ENCODE results near the gene RTN4RL1.

RTN4RL1 gene

DNA sequence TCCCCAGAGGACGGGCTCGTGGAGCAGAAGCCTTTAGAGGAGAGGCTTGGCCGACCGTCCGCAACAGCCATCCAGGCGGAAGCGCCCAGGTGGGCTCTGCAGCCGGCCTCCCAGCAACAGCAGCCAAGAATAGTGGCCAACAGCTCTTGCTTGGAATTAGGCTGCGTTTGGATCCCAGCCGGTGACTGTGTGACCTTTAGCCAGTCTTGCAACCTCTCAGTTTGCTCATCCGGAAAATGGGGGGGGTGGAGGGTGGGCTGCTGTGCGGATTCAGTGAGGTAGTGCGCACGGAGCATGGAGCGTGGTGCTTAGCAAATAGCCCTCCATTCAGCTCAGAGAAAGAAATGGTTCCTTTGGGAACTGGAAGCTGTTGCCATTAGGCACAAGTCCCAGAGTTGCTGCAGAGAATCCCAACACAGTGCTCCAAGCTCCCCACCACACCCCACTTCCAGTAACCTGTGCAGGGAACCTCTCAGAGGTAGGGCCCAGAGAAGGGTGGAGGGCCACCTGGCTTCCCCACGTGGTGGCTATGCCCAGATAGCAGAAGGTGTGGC, 46.7 kb downstream of the RTN4RL1 start:
- Histone ChIP-seq H3K27me3 (ENCODE audit: control insufficient read depth, insufficient read depth, low read length) (peaks cover 7% of the 10 kb centered on the region), H3K9ac (ENCODE audit: low read length) (no peak overlapping the region), H3K4me1 (ENCODE audit: control insufficient read depth, insufficient read depth, low read length) (no peaks in the 10 kb centered on the region), H3K36me3 (ENCODE audit: control insufficient read depth, insufficient read depth, low read length) (no peaks in the 10 kb centered on the region), H3K4me3 (ENCODE audit: low read length) (no peak overlapping the region), H3K27ac (ENCODE audit: low read depth, low read length) (no peak overlapping the region)

DNA sequence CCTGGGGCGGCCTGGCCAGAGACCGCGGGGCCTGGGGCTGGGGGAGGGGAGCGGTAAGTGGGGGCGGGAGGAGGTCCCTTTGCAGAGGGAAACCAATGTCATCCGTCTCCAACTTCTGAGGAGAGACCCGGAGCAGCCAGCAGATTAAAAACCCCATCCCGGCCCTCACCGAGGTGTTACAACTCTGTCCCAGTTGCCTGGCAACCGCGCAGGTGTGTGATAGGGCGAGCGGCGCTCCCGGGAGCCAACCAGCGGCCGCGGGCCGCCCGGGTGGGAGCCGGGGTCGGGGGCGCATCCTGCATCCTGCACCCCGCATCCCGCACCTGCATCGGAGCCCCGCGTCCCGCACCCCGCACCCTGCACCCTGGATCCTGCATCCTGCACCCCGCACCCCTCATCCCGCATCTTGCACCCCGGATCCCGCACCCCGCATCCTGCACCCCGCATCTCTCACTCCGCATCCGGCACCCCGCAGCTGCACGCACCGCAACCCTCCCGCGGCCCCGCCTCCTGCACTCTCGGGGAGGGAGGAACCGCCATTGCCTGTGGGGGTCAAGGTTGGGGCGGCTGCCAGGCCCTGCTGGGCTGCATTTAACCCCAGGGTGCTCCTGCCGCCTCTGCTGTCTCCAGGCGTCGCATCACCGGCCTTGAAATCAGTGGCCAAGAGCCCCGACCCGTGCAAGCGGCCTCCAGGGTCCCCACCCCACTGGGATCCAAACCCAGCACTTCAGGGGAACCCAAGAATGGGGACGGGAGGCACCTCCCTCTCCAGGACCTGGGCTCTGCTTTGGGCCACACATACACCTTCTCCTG, 47.3 kb downstream of the RTN4RL1 start:
- no peaks in the 10 kb centered on the region for H3K36me3 ChIP-seq (ENCODE audit: control insufficient read depth, insufficient read depth, low read length)
- no peak overlapping the region for H3K9ac ChIP-seq (ENCODE audit: low read length)
- peaks cover 7% of the 10 kb centered on the region for H3K27me3 ChIP-seq (ENCODE audit: control insufficient read depth, insufficient read depth, low read length)
- no peak overlapping the region for H3K27ac ChIP-seq (ENCODE audit: low read depth, low read length)
- no peaks in the 10 kb centered on the region for H3K4me1 ChIP-seq (ENCODE audit: control insufficient read depth, insufficient read depth, low read length)
- H3K4me3 ChIP-seq (ENCODE audit: low read length): no peak overlapping the region

DNA sequence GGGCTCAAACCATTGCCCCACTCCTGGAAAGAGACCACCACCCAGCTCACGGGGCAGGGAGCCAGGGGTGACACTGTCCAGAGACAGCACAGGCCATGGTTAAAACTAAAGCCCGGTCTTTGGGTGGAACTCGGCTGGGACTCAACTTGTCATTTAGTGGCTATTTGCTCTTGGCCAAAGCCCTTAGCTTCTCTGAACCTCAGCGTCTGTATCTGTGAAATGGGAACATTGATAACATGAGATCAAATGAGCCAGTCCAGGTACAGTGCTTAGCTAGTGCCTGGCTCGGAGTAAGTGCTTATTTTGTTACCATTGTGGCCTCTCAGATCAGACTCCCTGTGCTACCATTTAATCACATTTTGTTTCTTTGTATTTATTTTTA, 48.5 kb downstream of the RTN4RL1 start:
- Histone ChIP-seq H3K27me3 (ENCODE audit: control insufficient read depth, insufficient read depth, low read length) (peaks cover 7% of the 10 kb centered on the region), H3K4me3 (ENCODE audit: low read length) (no peak overlapping the region), H3K9ac (ENCODE audit: low read length) (no peak overlapping the region), H3K4me1 (ENCODE audit: control insufficient read depth, insufficient read depth, low read length) (no peaks in the 10 kb centered on the region), H3K36me3 (ENCODE audit: control insufficient read depth, insufficient read depth, low read length) (no peaks in the 10 kb centered on the region), H3K27ac (ENCODE audit: low read depth, low read length) (no peak overlapping the region)

DNA sequence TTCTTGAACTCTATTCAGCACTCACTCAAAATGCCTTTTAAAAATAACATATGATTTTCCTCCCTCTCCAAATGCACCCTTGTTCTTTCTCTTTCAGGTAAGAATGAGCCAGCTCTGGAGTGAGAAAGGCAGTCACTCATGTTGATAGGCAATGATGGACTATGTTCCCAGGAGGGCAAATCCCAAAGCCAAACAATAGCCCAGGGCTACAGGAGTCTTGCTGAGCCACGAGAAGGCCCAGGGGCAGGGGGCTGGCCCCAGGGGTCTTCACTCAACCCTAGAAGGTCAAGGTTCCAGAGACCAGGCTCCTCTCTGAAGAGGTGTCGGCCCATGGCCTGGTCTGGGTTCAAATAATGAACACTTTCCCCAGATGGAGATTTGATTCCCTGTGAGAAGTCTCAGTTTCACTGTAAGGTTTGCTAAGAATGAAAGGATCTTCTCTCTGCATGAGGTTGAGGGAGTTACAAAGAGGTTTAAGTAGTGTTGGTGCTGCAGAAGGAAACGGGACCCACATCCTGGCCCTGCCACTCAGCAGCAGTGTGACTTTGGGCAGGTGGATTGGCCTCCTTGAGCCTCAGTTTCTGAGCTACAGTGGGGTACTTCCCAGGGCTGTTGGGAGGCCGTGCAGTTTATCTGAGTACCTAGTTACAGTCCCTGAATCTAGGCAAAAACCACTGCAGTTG, 49.0 kb downstream of the RTN4RL1 start:
- H3K9ac ChIP-seq (ENCODE audit: low read length): no peak overlapping the region
- H3K36me3 ChIP-seq (ENCODE audit: control insufficient read depth, insufficient read depth, low read length): no peaks in the 10 kb centered on the region
- peaks cover 7% of the 10 kb centered on the region for H3K27me3 ChIP-seq (ENCODE audit: control insufficient read depth, insufficient read depth, low read length)
- H3K4me3 ChIP-seq (ENCODE audit: low read length): no peak overlapping the region
- H3K4me1 ChIP-seq (ENCODE audit: control insufficient read depth, insufficient read depth, low read length): no peaks in the 10 kb centered on the region
- no peak overlapping the region for H3K27ac ChIP-seq (ENCODE audit: low read depth, low read length)

DNA sequence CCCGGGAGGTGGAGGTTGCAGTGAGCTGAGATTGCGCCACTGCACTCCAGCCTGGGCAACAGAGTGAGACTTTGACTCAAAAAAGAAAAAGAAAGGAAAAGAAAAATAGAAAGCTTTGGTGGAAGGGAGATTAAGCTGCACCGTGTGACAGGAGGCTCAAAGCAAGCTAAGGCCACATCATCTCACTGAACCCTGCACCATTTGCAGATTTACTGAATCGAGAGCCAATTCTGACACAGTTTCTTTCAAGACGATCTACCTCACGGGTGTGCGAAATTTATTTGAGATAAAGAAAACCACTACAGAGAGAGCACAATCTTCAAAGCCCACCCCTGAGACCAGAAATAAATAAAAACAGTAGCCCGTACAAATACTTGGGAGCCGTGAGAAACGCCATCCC, 49.6 kb downstream of the RTN4RL1 start:
- Histone ChIP-seq H3K27ac (ENCODE audit: low read depth, low read length) (no peak overlapping the region), H3K4me1 (ENCODE audit: control insufficient read depth, insufficient read depth, low read length) (no peaks in the 10 kb centered on the region), H3K27me3 (ENCODE audit: control insufficient read depth, insufficient read depth, low read length) (peaks cover 7% of the 10 kb centered on the region), H3K4me3 (ENCODE audit: low read length) (no peak overlapping the region), H3K9ac (ENCODE audit: low read length) (no peak overlapping the region), H3K36me3 (ENCODE audit: control insufficient read depth, insufficient read depth, low read length) (no peaks in the 10 kb centered on the region)

DNA sequence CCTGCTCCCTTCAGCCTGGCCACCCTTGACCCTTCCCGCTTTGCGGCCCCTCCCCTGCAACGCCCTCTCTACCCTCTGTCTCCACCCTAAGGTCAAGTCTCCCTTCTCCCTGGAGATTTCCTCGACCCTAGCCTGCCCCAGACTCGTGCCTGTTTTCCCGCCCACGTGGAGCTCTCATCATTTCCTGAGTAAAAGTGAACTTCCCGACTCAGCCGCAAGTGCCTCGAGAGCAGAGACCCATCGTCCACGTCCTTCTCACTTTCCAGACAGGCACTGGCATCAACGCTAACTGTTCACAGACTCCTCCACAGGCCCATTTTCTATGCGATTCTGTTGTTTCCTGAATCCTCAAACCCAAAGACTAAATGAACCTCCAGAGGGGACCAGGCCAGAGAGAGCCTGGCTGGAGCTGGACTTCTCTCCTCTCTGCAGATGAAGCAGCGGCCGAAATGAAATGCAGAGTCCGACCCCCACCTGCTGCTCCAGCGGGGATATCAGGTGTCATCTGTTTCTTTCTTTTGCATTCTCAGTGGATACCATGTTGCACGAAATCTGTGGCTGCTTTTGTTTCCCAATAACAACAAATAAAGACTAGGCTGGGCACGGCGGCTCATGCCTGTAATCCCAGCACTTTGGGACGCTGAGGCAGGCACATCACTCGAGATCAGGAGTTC, 52.5 kb downstream of the RTN4RL1 start:
- Histone ChIP-seq H3K9ac (ENCODE audit: low read length) (no peak overlapping the region), H3K4me1 (ENCODE audit: control insufficient read depth, insufficient read depth, low read length) (no peaks in the 10 kb centered on the region), H3K27ac (ENCODE audit: low read depth, low read length) (no peak overlapping the region), H3K4me3 (ENCODE audit: low read length) (no peak overlapping the region), H3K27me3 (ENCODE audit: control insufficient read depth, insufficient read depth, low read length) (peaks cover 7% of the 10 kb centered on the region), H3K36me3 (ENCODE audit: control insufficient read depth, insufficient read depth, low read length) (no peaks in the 10 kb centered on the region)

DNA sequence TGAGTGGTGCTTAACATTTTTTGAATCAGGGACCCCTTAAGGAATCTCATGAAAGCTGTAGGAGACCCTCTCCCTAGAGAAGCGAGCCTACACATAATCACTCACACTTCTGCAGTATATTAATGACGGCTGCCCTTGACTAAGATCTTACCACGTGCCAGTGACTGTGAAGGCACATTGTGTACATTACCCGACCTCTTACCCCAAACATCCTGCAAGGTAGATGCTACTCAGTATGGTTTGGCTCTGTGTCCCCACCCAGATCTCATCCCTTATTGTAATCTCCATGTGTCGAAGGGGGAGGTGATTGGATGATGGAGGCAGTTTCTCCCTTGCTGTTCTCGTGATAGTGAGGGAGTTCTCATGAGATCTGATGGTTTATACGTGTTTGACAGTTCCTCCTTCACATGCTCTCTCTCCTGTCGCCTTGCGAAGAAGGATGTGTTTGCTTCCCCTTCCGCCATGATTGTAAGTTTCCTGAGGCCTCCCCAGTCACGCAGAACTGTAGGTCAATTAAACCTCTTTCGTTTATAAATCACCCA, 54.2 kb downstream of the RTN4RL1 start:
- H3K4me1 ChIP-seq (ENCODE audit: control insufficient read depth, insufficient read depth, low read length): no peaks in the 10 kb centered on the region
- no peak overlapping the region for H3K9ac ChIP-seq (ENCODE audit: low read length)
- no peaks in the 10 kb centered on the region for H3K36me3 ChIP-seq (ENCODE audit: control insufficient read depth, insufficient read depth, low read length)
- no peaks in the 10 kb centered on the region for H3K27me3 ChIP-seq (ENCODE audit: control insufficient read depth, insufficient read depth, low read length)
- no peak overlapping the region for H3K27ac ChIP-seq (ENCODE audit: low read depth, low read length)
- H3K4me3 ChIP-seq (ENCODE audit: low read length): no peak overlapping the region

DNA sequence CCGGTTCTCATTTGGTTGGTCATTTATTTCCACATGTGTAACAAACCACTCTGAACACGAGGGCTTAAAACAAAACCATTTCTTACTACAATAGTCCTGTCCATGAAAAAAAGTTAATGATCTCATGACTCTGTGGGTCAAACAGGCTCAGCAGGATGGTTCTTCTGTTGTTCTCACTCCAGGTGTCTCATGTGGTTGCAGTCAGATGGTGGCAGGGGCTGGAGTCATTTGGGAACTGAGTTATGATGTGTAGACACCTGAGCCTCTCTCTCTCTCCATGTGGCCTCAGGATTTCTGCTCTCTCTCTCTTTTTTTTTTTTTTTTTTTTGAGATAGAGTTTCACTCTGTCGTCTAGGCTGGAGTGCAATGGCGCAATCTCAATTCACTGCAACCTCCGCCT, 55.4 kb downstream of the RTN4RL1 start:
- Histone ChIP-seq H3K4me3 (ENCODE audit: low read length) (no peak overlapping the region), H3K27me3 (ENCODE audit: control insufficient read depth, insufficient read depth, low read length) (no peaks in the 10 kb centered on the region), H3K4me1 (ENCODE audit: control insufficient read depth, insufficient read depth, low read length) (no peaks in the 10 kb centered on the region), H3K27ac (ENCODE audit: low read depth, low read length) (no peak overlapping the region), H3K9ac (ENCODE audit: low read length) (no peak overlapping the region), H3K36me3 (ENCODE audit: control insufficient read depth, insufficient read depth, low read length) (no peaks in the 10 kb centered on the region)

DNA sequence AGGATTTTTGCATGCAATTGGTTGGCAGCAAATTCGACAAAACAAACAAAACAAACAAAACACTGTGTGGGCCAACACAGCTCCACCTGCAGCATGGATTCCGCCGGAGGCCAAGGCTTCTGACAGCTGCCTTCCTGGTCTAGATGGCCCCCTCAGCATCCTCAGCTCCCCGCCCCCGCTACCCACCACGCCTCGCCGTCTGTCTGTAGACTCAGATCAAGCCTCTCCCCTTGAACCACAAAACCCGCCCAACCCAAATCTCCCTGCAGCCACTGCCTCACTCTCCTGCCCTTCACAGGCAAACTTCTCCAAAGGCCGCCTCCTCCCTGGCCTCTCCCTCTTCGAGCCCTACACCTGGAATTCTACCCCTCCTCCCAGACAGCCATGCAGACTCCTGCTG, 57.9 kb downstream of the RTN4RL1 start:
- Histone ChIP-seq H3K4me3 (ENCODE audit: low read length) (no peak overlapping the region), H3K36me3 (ENCODE audit: control insufficient read depth, insufficient read depth, low read length) (no peaks in the 10 kb centered on the region), H3K9ac (ENCODE audit: low read length) (no peak overlapping the region), H3K27ac (ENCODE audit: low read depth, low read length) (no peak overlapping the region), H3K4me1 (ENCODE audit: control insufficient read depth, insufficient read depth, low read length) (no peaks in the 10 kb centered on the region), H3K27me3 (ENCODE audit: control insufficient read depth, insufficient read depth, low read length) (no peaks in the 10 kb centered on the region)

DNA sequence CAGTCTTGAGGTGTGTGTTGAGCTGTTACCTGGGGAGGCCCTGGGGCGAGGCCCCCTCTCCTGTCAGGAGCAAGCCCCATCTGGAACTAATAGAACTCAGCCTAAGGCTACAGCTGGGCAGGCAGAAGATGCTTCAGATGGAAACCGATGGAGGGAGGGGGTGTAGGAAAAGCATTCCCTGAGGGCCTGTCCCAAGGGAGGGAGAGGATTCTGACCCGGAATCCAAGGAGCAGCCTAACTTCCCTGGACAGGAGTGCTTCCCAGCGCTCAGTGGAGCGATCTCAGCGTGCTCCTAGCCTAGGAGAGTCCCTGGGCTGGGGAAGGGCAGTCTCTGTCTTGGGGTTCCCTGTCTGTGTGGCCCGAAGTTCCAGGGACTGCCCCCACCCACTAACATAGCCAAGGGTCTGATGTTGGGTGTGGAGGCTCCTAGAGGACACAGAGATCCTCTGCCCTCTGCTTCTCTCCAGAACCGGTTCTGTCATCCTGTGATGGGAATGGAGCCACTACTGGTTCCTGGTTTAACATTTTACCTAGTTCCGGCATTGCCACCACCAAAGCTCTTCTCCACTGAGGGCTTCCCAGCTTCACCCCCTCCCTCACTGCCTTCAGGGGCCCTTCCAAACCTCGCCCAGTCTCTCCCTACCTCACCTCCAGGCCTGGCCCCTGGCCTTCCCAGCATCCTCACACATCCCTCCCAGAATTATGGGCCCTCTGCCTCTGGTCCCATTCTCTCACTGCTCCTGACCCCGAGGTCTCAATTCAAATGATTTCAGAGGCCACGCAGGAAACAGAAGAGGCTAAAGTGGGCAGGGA, 58.7 kb downstream of the RTN4RL1 start:
- Histone ChIP-seq H3K36me3 (ENCODE audit: control insufficient read depth, insufficient read depth, low read length) (no peaks in the 10 kb centered on the region), H3K4me1 (ENCODE audit: control insufficient read depth, insufficient read depth, low read length) (no peaks in the 10 kb centered on the region), H3K4me3 (ENCODE audit: low read length) (no peak overlapping the region), H3K27ac (ENCODE audit: low read depth, low read length) (no peak overlapping the region), H3K9ac (ENCODE audit: low read length) (no peak overlapping the region), H3K27me3 (ENCODE audit: control insufficient read depth, insufficient read depth, low read length) (no peaks in the 10 kb centered on the region)

DNA sequence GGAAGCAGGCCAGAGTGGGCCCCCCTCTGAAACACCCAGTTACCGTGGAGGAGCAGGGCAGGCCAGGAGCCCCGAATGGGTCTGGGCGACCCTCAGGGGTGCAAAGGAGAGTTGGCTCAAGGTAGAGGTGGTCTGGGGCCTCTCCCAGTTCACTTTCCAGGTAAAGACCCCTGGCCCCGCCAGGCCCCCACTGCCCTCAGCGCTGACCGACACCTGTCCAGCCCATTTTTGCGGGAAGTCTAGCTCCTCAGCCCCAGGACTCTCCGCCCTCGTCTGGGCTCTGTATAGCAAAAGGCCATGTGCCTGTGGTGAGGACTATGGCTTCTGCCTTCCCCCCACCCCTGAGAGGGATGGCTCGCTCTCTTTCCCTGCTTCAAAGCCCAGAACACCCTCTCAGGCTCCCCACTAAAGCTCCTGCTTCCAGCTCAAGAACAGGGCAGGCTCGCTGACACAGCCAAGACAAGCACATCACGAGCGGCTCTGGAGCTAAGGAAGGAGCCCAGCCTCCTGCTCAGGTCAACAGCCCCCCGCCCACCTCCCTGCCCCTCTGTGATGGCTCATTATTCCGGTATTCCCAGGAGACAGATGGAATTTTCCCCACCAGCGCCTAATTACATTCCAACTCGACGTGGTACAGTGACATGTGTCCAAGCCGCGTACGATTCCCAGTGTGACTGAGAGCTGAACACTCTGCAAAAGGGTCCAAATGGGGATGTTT, 59.4 kb downstream of the RTN4RL1 start:
- Histone ChIP-seq H3K27ac (ENCODE audit: low read depth, low read length) (no peak overlapping the region), H3K27me3 (ENCODE audit: control insufficient read depth, insufficient read depth, low read length) (no peaks in the 10 kb centered on the region), H3K36me3 (ENCODE audit: control insufficient read depth, insufficient read depth, low read length) (no peaks in the 10 kb centered on the region), H3K9ac (ENCODE audit: low read length) (no peak overlapping the region), H3K4me3 (ENCODE audit: low read length) (no peak overlapping the region), H3K4me1 (ENCODE audit: control insufficient read depth, insufficient read depth, low read length) (no peaks in the 10 kb centered on the region)
